ENCODE results near the gene IQCE. TPM values are rescaled to one million over a fixed set of nuclear protein-coding genes. Genes with fewer than 3 reads are reported as not detected.

IQCE gene
- total RNA-seq, 2 experiments from 2014 or later = 8.5 to 10.7 TPM

DNA sequence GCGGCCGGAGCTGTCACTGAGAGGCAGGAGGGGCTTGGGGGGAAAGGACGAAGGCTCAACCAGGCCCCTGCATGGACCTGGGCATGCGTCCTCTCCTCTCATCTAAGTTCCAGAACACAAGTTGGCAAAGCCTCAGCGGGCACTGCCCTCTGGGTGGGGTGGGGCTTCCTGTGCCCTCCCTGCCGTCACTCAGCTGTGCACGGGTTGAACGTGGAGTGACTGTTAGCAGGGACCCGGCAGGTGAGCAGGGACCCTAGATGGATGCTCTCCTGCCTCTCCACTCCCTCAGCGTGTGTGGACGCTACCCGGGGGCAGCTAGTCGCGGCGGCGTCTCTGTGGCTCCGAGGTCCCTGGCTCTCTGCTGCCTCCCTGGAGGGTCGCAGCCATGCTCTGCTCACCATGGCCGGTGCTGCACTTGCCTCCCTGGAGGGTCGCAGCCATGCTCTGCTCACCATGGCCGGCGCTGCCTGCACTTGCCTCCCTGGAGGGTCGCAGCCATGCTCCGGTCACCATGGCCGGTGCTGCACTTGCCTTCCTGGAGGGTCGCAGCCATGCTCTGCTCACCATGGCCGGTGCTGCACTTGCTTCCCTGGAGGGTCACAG lies 36.6 kb downstream of the IQCE start:
- Mint-ChIP-seq H3K27me3 (no peaks in the 10 kb centered on the region), H3K27ac (no peak overlapping the region), H3K36me3 (peaks cover 8% of the 10 kb centered on the region), H3K4me3 (no peak overlapping the region), H3K4me1 (ENCODE audit: low read depth) (no peaks in the 10 kb centered on the region), H3K9me3 (no peaks in the 10 kb centered on the region)
- ChIA-PET POLR2A (no interaction called here), CTCF (interaction anchor here (1.1 kb wide), 1 partner anchor 13 kb away, joined by 3 read pairs; no protein-coding TSS in a partner anchor)
- intact Hi-C loops (cut with micrococcal nuclease) = no loop called here
- no peak for DNase-seq

DNA sequence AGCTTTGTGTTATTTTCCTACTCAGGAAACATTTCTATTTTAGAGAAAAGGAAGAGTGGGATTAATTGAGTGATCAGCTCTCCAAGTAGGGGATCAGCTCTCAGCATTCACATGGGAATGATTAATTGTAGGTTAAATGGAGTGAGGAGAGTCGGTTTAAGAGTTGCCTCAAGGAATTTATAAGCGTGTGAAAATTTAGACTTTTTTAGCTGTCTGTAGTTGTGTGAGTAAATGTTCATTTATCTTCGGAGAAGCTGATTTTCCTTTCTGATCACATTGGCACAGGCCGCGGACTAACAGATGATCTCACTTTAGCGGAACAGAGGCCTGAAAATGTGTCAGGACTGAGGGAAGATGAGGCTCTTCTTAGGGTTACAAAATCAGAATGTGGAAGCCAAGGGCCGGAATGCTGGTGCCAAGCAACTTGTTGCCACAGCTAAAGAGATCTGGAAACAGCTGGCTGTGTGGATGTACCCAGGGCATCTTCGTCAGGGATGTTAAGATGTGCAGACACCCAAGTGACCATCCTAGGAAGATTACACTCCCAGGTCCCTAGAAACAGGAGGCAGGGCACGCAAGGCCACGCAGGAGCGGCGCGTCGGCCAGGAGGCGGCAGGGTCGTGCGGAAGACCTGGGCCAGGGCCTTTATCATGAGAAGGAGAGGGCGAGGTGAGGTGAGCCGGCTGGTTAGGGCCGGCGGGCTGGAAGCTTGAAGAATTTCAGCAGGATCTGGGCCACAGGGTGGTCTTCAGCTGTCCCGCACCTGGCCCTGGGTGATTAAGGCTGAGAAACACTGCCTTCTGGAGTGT lies 37.9 kb downstream of the IQCE start:
- no peaks in the 10 kb centered on the region for H3K27me3 Mint-ChIP-seq
- no peaks in the 10 kb centered on the region for H3K9me3 Mint-ChIP-seq
- H3K27ac Mint-ChIP-seq = no peak overlapping the region
- H3K4me1 Mint-ChIP-seq (ENCODE audit: low read depth) = no peaks in the 10 kb centered on the region
- ChIA-PET CTCF (interaction anchor here (1.1 kb wide), 1 partner anchor 12 kb away, joined by 3 read pairs; no protein-coding TSS in a partner anchor), POLR2A (no interaction called here)
- intact Hi-C loops (cut with micrococcal nuclease) = no loop called here
- H3K4me3 Mint-ChIP-seq = no peak overlapping the region
- DNase-seq = no peak
- peaks cover 8% of the 10 kb centered on the region for H3K36me3 Mint-ChIP-seq

DNA sequence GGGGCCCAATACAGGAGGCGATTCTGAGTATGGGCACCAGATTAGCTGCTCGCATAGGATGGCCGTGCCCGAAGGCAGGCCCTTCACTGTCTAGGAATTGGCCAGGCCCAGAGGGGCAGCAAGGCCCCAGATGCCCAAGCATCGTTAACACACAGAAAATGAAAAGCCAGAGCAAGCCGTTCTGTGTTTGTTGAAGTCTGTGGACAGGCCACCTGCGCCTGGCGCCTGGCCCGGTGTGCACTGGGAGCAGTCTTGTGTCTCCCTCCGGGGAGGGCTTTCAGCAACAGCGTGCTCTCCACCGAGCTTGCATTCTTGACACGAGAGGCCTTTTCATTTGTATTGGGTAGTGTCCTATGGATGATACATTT lies 38.5 kb downstream of the IQCE start:
- no peak overlapping the region for H3K4me3 Mint-ChIP-seq
- no peaks in the 10 kb centered on the region for H3K4me1 Mint-ChIP-seq (ENCODE audit: low read depth)
- no peaks in the 10 kb centered on the region for H3K27me3 Mint-ChIP-seq
- POLR2A ChIA-PET = no interaction called here
- peaks cover 8% of the 10 kb centered on the region for H3K36me3 Mint-ChIP-seq
- DNase-seq = no peak
- H3K9me3 Mint-ChIP-seq = no peaks in the 10 kb centered on the region
- CTCF ChIA-PET = no interaction called here
- no peak overlapping the region for H3K27ac Mint-ChIP-seq
- intact Hi-C loops (cut with micrococcal nuclease) = no loop called here

GRCh38 chr7:2598154-2598823 lies 39.5 kb downstream of the IQCE start:
- intact Hi-C loops (cut with micrococcal nuclease) = no loop called here
- Mint-ChIP-seq H3K4me1 (ENCODE audit: low read depth) (no peaks in the 10 kb centered on the region), H3K4me3 (no peak overlapping the region), H3K9me3 (no peaks in the 10 kb centered on the region), H3K36me3 (peaks cover 8% of the 10 kb centered on the region), H3K27ac (no peak overlapping the region), H3K27me3 (no peaks in the 10 kb centered on the region)
- POLR2A ChIA-PET = no interaction called here
- CTCF ChIA-PET = no interaction called here
- no peak for DNase-seq

- no peak overlapping the region for H3K4me3 Mint-ChIP-seq
- no peaks in the 10 kb centered on the region for H3K4me1 Mint-ChIP-seq (ENCODE audit: low read depth)
- H3K9me3 Mint-ChIP-seq = no peaks in the 10 kb centered on the region
- intact Hi-C loops (cut with micrococcal nuclease) = no loop called here
- ChIA-PET POLR2A (no interaction called here), CTCF (no interaction called here)
- no peak for DNase-seq
- peaks cover 6% of the 10 kb centered on the region for H3K36me3 Mint-ChIP-seq
- H3K27ac Mint-ChIP-seq = no peak overlapping the region
- no peaks in the 10 kb centered on the region for H3K27me3 Mint-ChIP-seq
Observed at GRCh38 chr7:2601065-2601464, 42.3 kb downstream of the IQCE start.

- no peak for DNase-seq
- no peaks in the 10 kb centered on the region for H3K27me3 Mint-ChIP-seq
- H3K9me3 Mint-ChIP-seq = no peaks in the 10 kb centered on the region
- no peaks in the 10 kb centered on the region for H3K4me1 Mint-ChIP-seq (ENCODE audit: low read depth)
- CTCF ChIA-PET = no interaction called here
- H3K27ac Mint-ChIP-seq = no peak overlapping the region
- no peak overlapping the region for H3K4me3 Mint-ChIP-seq
- POLR2A ChIA-PET = no interaction called here
- peaks cover 6% of the 10 kb centered on the region for H3K36me3 Mint-ChIP-seq
- intact Hi-C loops (cut with micrococcal nuclease) = no loop called here
Observed at GRCh38 chr7:2601907-2602306, 43.1 kb downstream of the IQCE start.

GRCh38 chr7:2602406-2603043 lies 43.7 kb downstream of the IQCE start:
- H3K27ac Mint-ChIP-seq = no peak overlapping the region
- no peaks in the 10 kb centered on the region for H3K4me1 Mint-ChIP-seq (ENCODE audit: low read depth)
- no peaks in the 10 kb centered on the region for H3K27me3 Mint-ChIP-seq
- no peak overlapping the region for H3K4me3 Mint-ChIP-seq
- intact Hi-C loops (cut with micrococcal nuclease) = no loop called here
- ChIA-PET POLR2A (no interaction called here), CTCF (interaction anchor here (0.5 kb wide), 1 partner anchor 117 kb away, joined by 3 read pairs; no protein-coding TSS in a partner anchor)
- H3K36me3 Mint-ChIP-seq = peaks cover 6% of the 10 kb centered on the region
- H3K9me3 Mint-ChIP-seq = no peaks in the 10 kb centered on the region
- DNase-seq = no peak

DNA sequence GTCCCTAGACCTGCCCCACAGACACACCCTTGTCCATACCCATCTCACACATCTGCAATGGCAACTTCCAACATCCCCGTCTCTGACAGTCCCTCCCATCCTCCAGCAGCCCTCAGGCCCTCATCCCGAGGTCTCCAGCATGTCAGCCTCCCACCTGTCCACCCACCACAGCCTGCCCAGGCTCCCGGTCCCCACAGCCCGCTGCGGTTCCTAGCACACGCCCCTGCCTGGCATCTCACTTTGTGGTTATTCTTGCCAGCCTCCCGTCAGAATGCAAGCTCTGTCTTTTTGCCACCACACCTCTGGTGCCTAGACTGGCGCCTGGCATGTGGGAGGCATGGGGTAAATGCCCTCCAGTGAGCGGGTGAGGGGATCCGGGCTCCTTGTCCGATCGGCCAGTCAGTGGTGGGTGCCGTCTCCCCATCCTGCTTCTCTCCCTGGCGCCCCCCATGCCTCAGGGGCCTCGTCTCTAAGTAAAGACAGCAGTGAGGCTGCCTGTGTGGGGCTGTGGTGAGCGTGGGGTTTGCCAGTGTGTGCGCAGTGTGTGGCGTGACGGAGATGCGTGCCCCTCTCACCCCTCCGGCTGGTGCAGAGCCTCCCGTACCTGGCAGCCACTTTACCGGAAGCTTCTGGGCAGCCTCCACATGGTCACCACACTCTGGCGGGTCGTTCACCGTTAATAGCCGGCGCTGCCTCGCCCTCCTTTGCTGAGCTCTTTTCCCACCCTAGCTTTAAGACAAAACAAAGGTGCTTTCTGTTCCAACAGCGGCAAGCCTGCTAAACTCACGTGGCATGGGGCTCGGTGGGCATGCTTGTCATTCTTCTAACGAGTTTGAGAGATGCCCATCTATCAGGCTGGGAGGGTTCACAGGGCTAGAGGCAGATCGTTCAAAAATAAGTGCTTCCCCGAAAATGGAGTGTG lies 44.5 kb downstream of the IQCE start:
- Mint-ChIP-seq H3K27me3 (no peaks in the 10 kb centered on the region), H3K27ac (no peak overlapping the region), H3K36me3 (peaks cover 6% of the 10 kb centered on the region), H3K4me1 (ENCODE audit: low read depth) (no peaks in the 10 kb centered on the region), H3K4me3 (no peak overlapping the region), H3K9me3 (no peaks in the 10 kb centered on the region)
- intact Hi-C loops (cut with micrococcal nuclease) = no loop called here
- POLR2A ChIA-PET = no interaction called here
- CTCF ChIA-PET = no interaction called here
- no peak for DNase-seq

DNA sequence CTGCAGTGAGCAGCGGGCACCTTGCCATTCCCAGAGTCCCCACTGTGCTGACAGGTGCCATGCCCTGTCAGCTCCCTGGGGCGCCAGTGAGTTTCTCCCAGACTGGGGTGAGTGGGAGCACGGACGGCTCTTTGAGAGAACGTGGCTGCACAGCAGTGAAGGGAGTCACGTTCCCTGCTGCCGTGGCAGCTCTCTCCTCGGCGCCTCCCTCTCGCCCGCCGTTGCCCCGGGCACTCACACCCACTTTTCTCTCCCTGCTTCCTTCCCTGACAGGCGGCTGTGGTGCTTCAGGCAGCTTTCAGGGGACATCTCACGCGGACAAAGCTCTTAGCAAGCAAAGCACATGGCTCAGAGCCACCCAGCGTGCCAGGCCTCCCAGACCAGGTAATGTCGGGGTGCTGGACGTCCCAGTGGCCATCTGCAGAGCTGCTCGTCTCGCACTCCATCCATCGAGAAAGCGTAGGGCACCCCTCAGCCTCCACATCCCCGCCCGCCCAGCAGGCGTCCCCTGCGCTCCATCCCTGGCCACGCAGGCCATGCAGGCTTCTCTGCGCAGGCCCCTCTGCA lies 45.9 kb downstream of the IQCE start:
- Mint-ChIP-seq H3K36me3 (peaks cover 2% of the 10 kb centered on the region), H3K4me1 (ENCODE audit: low read depth) (peaks cover 5% of the 10 kb centered on the region), H3K27me3 (no peaks in the 10 kb centered on the region), H3K9me3 (no peaks in the 10 kb centered on the region), H3K4me3 (no peak overlapping the region), H3K27ac (no peak overlapping the region)
- DNase-seq = no peak
- CTCF ChIA-PET = interaction anchor here (0.9 kb wide), 1 partner anchor 136 kb away, joined by 3 read pairs; no protein-coding TSS in a partner anchor
- POLR2A ChIA-PET = no interaction called here
- intact Hi-C loops (cut with micrococcal nuclease) = no loop called here

DNA sequence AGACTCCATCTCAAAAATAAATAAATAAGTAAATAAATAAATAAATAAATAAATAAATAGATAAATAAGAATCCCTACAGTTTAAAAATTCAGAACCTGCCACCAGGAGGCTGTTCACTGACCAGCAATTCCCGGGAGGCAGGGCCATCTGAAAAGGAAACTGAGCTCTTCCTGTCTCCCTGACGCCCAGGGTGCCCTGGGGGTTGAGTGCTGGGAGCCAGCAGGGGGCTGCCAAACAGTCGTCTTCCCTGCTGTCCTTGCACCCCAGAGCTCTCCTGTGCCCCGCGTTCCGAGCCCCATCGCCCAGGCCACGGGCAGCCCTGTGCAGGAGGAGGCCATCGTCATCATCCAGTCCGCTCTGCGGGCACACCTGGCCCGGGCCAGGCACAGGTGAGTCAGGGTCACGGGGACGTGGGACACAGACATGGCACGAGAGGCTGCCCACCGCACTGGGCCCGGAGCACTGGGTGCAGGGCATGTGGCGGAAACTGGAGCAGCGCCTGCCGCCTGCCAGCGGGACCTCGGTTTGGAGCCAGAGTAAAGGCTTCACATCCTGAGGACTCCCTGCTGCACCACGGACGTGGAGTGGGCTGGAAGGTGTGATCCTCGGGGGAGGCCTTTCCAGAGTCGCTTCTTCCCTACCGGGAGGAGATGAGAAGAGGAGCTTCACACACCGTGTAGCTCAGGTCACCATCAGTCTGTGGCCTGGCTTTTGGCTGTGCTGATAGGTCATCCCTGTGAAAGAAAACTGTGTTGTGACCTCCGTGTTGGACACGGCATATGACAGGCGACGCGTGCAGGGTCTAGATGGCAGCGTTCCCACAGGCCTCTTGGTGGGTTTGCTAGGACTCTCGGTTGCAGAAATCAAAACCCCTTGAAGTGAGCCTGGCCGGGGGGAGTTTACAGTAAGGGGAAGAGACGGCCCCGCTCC lies 47.1 kb downstream of the IQCE start:
- peaks cover 2% of the 10 kb centered on the region for H3K36me3 Mint-ChIP-seq
- no peaks in the 10 kb centered on the region for H3K27me3 Mint-ChIP-seq
- no peak overlapping the region for H3K27ac Mint-ChIP-seq
- H3K4me3 Mint-ChIP-seq = no peak overlapping the region
- intact Hi-C loops (cut with micrococcal nuclease) = no loop called here
- no peak for DNase-seq
- ChIA-PET CTCF (no interaction called here), POLR2A (no interaction called here)
- no peaks in the 10 kb centered on the region for H3K9me3 Mint-ChIP-seq
- H3K4me1 Mint-ChIP-seq (ENCODE audit: low read depth) = peaks cover 5% of the 10 kb centered on the region

DNA sequence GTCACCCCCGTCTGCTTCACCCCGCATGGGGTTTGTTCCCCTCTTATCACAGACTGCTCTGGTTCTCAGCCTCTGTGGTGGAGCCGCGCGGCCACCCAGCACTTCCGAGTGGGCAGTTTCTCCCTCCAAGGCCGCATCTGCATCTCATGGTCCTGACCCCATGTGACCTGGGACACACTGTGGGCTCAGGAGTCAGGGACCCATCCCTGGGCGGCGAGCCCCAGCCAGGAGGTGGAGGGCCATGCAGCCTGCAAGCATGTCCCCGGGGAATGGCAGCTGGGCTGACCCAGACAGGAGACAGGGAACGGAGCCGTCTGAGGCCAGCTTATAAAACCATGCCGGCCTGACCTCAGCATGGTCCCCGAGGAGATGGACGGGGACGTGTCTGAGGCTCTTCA lies 47.8 kb downstream of the IQCE start:
- H3K9me3 Mint-ChIP-seq = no peaks in the 10 kb centered on the region
- H3K36me3 Mint-ChIP-seq = peaks cover 2% of the 10 kb centered on the region
- H3K27ac Mint-ChIP-seq = no peak overlapping the region
- peaks cover 5% of the 10 kb centered on the region for H3K4me1 Mint-ChIP-seq (ENCODE audit: low read depth)
- no peaks in the 10 kb centered on the region for H3K27me3 Mint-ChIP-seq
- CTCF ChIA-PET = no interaction called here
- no peak for DNase-seq
- H3K4me3 Mint-ChIP-seq = no peak overlapping the region
- intact Hi-C loops (cut with micrococcal nuclease) = no loop called here
- POLR2A ChIA-PET = no interaction called here
